GM21390 (cell line): Measurements from ENCODE around the gene SDCCAG8.
A peak's percentile ranks its signal among the peaks of the same experiment; 100 is the strongest.

Source experiments
- ATAC-seq: cut with Tn5 transposase; IDR thresholded peaks from one replicate; pipeline ENCODE4 v1.9.1; 2021; ENCODE audit not compliant: unreplicated experiment

Gene SDCCAG8

DNA sequence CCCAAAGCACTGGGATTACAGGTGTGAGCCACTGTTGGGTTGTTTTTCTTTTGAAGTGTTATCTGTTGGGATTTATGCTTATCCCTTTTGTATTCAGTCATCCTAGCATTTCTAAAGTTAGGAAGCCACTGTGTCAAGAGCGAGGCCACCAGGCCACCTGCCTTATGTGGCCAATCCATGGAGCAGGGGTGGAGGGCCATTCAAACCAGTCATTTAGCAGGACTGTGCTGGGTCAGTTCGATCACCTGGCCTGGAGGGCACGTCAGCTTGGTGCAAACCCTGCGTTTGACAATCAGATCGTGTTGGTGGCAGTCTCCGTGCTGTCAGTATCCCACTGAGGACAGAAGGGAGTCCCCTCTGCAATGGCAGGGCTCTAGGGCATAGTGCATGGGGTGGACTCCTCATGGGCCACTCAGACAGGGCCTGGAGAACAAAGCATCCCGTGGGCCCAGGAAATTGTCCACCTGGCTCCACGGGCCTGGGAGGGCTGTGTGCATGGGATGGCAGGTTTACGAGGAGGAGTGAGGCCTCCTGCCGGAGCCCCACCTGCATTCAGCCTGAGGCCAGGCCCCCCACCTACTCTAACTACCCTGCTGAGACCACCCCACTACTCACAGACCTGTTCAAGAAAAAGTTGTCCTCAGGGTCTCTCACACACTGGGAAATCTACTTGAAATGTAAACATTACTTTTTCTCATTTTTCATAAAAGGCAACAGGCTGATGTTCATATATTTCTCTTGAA, 242.3 kb downstream of the SDCCAG8 start:
- ATAC-seq, result no peak

DNA sequence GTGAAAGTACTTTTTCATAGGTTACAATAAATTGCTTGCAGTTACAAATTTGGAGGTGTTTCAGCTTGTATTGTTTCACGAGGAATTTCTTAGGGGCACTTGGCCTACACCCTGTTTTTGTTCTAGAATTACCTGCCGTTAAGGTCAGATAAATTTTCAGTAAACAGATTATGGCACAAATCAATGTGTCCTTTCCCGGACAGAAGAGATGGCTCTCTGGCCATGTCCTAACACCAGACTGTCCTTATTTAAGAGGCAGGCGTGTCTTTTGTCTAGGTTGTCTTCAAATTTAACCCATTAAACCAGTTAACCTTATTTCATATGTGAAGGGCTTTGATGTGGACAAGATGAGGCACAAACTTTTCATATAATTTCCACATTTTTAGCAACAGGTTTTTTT, 243.4 kb downstream of the SDCCAG8 start:
- no peak for ATAC-seq

DNA sequence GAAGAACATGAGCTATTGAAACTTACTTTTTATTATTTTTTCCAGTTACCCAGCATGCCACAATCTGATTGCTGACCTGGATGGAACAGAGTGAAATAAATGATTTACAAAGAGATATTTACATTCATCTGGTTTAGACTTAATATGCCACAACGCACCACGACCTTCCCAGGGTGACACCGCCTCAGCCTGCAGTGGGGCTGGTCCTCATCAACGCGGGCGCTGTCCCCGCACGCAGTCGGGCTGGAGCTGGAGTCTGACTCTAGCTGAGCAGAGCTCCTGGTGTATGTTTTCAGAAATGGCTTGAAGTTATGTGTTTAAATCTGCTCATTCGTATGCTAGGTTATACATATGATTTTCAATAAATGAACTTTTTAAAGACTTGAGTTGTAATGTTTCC, 243.9 kb downstream of the SDCCAG8 start:
- no peak for ATAC-seq

DNA sequence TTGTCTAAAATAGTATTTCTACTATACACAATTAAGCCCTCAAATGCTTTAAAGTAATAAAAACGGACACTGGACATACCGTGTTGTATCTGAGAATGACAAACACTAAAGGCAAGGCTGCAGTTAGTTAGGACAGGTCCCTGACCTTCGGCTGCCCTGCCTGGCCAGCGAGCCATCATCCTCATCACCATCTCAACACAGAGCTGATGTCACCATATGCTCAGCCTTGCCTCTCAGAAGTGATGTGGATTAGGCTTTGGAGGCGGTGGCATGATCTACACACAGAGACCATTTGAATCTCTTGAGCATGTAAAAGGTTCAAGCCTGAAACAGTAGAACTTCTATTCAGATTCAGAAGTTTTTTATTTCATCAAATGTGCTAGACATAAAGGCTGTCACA, 244.7 kb downstream of the SDCCAG8 start:
- no peak for ATAC-seq

DNA sequence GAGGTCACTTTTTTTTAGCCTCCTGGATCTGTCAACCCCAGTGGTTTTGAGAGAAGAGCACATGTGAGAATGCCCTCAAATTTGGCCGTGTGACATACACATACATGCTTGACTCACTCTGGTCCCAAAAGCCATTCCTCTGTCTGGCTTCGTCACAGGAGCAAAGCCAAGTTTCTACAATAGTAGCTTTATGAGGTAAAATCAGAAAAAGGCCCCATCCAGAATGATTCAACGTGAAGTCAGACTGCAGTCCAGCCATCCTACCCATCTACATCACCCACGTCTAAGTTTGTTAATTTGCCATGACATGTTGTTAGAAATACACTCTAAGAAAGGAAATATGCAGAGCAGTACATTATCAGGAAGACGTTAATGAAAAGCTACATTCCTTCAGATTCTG, 245.2 kb downstream of the SDCCAG8 start:
- no peak for ATAC-seq

DNA sequence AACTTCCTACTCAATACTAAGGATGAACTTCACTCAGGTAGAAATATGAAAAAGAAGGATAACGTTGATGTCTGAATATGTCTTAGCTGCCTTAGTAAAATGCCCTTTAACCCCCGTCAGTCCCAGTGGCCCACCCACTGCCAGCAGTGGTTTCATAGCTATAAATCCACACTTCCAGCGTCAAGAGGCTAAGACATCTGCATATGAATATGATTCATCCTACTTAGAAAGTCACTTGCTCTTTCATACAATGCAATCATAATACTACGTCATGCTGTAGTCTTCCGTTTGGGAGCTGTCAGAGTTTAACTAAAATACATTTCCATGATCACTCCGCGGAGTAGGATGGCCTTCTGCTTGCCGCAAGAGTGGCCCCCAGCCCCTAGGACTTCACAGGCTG, 247.3 kb downstream of the SDCCAG8 start:
- ATAC-seq, result no peak

DNA sequence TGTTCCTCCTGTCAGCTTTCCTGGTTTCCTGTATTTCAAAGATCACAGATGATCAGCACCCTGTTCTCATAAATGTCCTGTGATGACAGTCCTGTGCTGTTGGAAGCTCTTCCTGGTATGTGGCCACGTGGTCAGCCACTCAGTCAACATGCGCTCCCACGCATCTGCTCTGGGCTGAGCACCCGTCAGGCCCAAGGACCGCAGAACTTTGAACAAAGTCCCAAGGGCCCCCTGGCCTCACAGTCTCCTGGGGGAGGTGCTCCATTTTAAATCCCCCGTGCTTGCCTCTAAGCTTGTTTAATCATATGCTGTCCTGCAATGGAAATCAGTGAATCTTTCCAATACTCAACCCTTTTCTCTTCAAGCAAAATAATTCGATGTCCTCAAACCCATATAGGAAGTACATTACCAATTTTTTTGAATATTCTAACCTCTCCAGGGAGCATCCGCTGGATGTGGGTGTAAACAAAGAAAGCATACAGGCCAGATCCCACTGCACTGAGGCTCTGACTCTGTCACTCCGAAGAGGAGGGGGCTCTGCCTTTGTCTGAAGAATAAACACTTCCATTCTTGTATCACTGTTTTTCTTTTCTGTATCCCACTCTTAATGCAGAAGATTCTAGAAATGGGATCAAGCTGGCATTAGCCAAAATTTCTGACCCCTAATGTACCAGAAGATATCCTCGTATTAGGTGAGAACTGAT, 250.3 kb downstream of the SDCCAG8 start:
- peak; percentile 61 for ATAC-seq

DNA sequence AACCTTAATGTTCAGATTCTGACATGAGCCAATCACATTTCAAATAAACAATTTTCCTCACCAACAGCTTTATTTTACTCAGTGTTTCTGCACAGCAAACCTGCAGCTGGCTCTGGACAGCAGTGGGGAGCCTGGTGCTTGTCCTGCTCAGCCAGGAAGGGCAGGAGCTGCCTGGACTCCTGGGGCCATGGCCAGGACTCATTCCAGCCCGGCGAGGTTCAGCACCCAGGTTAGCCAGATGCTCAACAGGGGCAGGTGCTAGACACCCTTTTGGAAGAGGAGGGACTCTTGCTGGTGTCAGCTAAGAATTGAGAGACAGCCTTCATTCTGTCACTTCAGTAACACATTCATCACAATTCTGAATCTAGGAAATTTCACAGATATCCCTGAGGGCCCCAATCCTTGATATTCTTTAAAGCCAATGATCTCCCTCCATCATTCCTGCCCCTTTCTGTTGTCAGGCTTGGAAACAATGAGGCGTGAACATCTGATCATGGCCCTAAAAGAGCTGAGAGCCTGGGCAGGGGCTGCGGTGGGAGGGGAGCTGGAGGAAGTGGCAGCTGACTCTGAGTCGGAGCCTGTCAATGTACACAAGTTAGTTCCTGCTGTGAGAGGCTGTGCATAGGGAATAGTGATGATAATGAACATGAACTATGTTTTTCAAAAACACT, 251.3 kb downstream of the SDCCAG8 start:
- ATAC-seq, result no peak

DNA sequence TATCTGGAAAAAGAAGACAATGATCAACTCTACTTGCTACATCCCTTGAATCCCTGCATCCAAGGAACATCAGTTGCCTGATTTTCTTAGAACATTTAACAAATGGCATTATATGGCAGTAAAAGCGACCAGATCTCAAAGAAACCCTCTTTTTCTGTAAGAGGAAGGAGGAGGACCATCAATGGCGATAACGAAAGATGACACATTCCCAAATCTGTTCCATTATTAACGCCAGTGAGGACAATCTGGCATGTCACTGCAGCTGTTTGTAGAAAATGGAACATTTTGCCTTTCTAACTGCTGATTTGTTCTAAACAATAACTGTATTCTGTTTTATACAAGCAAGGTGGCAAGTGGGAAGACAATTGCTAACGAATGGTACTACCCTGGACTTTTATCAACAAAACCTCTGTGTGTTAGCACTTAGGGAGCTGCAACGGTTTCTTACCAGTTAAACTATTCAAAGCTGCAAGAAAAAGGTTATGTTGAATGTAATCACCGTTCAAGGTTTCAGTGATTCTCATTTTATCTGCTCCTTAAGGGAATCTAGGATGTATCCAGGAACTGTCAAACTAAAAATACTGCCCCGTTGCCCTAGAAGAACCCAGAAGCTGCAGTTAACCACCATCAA, 251.9 kb downstream of the SDCCAG8 start:
- no peak for ATAC-seq

DNA sequence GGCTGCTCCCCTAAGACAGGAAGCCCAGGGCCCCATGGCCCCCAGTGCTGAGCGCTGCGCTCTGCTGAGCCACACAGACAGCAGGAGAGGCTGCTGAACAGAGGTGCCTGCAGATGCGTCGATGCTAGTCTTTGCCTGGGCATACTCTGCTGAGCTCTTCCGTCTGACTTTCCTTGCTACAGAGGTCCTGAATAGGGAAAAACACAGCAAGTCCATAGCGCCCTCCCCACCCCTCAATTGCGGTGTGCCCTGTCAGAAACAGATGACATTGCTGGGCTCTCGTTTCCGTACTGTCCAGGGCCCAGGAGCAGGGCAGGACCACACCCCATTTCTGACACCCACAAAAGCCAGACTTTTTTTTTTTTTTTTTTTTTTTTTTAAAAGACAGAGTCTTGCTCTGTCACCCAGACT, 252.5 kb downstream of the SDCCAG8 start:
- peak; percentile 60 for ATAC-seq

DNA sequence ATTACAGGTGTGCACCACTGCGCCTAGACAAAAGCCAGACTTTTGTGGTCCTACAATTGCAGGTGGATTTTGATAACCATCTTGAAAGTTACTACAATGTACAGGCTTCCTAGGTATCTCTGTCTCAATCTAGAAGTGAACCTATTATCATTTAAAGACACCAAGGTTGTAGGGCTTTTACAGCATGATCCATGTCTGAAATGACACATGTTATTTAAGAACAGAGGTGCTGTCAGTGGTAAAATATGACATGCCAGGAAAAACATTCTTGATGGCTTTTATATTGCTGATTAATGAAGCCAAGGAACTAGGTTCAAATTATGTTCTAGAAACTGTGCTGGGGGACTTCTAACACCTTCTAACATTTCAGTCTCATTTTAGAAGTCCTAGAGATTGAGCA, 253.1 kb downstream of the SDCCAG8 start:
- no peak for ATAC-seq

DNA sequence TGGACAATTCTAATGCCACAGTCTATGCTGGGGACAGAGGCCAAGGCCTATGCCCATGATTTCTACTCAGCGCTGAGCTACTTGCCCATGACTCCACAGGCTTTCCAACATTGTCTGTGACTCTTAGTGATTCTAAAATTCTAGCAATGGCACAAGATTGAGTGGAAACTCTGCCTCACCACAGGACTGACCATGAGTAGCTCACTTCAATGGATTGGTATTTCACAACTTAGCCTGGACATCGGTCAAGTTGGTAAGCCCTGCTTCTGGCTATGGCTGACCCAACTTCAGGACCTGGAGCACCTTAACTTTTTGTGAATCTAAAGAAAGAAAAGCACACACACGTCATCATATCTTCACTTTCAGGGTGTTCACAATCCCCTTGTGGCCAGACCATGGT, 255.1 kb downstream of the SDCCAG8 start:
- ATAC-seq, result no peak

DNA sequence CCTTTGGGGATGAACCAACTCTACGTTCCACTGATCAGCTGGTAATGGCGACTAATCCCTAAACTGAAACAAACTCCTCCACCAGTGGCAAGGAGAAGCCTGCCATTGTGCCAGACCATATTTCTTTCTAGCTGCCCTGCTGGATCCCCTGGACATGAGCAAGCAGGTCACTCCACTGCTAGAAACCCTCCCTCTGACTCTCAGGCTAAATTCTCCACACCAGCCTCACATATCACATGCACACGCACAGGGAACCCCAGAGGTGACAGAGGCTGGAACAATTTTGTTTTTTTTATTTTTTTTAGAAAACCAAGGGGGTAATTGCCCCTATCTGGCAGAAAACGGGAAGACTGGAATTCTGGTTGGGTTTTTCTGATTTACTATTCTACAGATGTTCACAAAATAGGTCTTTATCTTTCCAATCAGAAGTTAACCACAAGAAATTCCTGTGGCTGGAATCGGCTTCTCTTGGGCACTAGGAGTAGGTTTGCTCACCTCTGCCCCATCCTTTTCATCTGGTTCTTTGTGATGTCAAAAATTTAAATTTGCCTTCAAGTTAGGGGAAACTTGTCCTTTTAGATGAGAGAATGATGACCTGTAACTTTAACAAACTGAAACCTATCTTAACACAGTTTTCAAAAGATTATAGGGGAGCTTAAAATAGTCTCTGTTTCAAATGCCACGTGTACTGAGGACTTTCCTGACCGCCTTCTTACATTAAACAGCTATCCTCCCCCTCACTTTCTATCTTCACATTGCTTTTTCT, 258.1 kb downstream of the SDCCAG8 start:
- peak; percentile 76 for ATAC-seq

DNA sequence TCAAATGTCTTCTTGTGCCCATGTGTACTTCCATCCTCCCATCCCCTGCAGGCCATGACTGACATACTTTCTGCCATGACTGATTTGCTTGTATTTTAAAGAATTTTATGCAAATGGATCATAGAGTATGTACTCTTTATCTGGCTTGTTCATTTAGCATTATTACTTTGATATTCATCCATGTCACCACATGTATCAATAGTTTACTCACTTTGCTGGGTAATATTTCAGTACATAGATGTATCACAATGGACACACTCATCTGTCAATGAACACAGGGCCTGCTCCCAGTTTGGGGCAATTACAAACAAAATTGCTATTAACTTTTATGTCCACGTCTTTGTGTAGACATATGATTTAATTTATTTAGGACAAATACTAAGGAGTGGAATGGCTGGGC, 259.1 kb downstream of the SDCCAG8 start:
- ATAC-seq, result no peak

DNA sequence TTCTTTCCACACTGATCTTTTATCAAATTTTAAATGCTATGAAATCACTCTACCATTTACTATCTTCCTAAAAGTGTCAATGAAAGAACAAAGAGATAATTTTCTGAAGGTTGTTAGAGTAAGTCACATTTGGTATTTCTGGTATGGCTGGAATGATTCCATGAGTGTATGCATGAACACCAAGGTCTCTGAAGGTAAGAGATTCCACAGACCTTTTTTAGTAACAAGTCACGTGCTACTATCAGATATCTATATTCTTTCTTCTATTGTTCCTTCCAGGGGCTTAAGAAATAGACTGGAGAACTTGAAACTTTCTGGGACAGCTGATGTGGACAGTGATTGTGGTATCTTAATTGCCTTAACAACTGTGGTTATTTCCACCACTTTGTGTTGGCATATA, 265.0 kb downstream of the SDCCAG8 start:
- ATAC-seq, result no peak

DNA sequence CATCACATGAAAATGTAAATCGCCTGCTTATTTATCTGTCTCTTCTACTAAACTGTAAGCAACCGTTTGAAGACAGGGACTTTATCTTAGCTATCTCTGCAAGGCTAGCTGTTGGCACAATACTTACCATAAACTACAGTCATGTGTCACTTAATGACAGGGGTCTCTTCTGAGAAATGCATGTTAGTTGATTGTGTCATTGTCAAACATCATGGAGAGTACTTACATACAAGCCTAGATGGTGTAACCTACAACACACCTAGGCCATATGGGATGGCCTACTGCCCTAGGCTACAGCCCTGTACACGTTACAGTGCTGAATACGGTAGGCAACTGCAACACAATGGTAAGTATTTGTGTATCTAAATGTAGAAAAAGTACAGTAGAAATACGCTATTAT, 267.9 kb downstream of the SDCCAG8 start:
- ATAC-seq, result no peak

DNA sequence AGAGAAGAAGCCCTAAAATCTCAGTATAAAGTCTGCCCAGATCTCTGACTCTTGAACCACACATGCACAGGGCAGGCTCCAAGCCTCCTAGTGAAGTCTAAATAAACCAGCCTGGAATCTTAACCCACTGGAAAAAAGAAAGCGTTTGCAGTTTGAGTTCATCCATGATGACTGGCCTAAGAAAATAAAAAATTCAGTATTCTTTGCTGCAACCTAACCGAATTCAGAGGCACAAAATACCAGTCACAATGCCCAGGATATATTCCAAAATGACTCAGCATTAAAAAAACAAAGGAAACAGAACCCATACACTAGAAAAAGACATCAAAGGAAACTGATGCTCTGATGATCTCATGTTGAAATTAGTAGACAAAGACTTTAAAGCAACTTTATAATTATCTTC, 269.2 kb downstream of the SDCCAG8 start:
- no peak for ATAC-seq

DNA sequence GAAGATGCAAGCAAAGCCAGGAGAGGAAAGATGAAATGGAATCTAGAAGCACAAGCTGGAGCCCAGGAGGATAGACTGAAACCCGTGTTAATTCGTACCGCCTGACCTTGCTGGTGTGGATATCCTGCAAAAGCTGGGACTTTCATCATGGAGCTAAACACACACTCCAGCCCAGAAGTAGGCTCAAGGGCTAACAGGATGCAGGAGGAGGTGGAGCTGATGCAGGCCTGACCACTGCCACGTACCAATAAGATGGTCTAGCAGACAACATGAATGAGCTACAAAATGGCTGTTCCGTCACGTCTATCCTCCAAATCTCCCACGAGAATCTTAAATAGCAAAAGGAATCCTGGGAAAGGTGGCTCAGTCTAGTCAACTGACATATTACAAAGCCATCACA, 270.3 kb downstream of the SDCCAG8 start:
- no peak for ATAC-seq

DNA sequence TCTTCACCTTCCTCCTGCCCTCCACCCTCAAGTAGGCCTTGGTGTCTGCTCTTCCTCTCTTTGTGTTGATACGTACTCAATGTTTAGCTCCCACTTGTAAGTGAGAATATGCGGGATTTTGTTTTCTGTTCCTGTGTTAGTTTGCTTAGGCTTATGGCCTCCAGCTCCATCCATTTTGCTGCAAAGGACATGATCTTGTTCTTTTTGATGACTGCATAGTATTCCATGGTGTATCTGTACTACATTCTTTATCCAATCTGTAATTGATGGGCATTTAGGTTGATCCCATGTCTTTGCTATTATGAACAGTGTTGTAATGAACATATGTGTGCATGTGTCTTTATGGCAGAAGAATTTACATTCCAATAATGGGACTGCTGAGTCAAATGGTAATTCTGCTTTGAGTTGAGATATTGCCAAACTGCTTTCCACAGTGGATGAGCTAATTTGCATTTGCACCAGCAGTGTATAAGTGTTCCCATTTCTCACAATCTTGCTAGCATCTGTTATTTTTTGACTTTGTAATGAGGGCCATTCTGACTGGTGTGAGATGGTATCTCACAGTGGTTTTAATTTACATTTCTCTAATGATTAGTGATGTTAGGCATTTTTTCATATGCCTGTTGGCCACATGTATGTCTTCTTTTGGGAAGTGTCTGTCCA, 272.7 kb downstream of the SDCCAG8 start:
- ATAC-seq, result no peak

DNA sequence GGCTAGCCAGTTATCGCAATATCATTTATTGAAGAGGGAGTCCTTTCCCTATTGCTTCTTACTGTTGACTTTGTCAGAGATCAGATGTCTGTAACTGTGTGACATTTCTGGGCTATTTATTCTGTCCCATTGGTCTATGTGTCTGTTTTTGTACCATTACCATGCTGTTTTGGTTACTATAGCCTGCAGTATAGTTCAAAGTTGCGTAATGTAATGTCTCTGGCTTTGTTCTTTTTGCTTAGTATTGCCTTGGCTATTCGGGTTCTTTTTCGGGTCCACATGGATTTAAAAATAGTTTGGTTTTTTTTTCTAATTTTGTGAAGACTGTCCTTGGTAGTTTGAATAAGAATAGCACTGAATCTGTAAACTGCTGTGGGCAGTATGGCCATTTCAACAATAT, 273.7 kb downstream of the SDCCAG8 start:
- ATAC-seq, result no peak
